Stimulated activated CD4-positive, alpha-beta T cell treated with anti-CD3 and anti-CD28 coated beads, Interleukin-12 subunit alpha, Interleukin-12 subunit beta, amount 100 ng/mL, for 24 hours (primary cell): ENCODE measurements around the gene MYCBP.

Experiments
- DNase-seq, 2 experiments: peaks; one replicate each; pipeline ENCODE4 v3.0.0-alpha.2; 2020; ENCODE audit warnings: low read depth in 2 of 2

MYCBP gene

DNA sequence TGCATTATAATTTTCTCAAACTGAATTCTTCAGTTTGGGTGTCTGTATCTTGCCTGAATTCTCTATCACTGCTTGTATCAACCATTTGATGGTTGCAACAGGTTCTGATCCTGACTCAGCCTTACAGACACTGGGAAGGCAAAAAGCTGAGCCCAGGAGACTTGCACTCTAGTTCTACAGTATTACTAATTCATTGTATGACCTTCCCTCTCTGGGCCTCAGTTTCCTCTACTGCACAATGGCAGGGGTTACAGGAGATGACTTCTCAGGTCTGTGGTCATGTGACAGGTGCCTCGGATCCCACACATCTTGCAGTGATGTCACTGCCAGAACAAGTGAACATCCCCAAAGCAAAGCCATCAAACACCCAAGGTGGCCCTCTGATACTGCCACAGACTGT, 52.3 kb downstream of the MYCBP start:
- DNase-seq: no peak

DNA sequence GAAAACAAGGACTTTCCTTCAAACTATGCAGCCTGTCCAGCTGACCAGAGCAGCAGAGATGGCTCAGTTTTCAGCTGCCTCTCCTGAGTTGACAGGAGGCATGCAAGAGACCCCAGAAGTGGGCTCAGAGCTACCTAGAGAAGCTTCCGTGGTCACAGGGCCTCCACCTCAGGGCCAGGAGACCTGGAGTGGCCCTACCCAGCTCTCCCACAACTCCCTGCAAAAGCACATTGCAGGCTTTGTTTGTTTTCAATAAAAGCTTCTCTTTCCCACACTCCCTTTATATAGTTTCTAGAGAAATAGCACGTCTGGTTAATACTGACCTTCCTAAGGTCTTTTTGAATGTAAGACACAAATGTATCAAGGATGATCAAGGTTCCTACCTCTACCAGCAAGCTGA, 53.6 kb downstream of the MYCBP start:
- no peak for DNase-seq

- no peak for DNase-seq
Observed at GRCh38 chr1:38819040-38819439, 54.1 kb downstream of the MYCBP start.

- DNase-seq: peak; percentile 15 to 46
Observed at GRCh38 chr1:38818175-38818976, 54.8 kb downstream of the MYCBP start.

DNA sequence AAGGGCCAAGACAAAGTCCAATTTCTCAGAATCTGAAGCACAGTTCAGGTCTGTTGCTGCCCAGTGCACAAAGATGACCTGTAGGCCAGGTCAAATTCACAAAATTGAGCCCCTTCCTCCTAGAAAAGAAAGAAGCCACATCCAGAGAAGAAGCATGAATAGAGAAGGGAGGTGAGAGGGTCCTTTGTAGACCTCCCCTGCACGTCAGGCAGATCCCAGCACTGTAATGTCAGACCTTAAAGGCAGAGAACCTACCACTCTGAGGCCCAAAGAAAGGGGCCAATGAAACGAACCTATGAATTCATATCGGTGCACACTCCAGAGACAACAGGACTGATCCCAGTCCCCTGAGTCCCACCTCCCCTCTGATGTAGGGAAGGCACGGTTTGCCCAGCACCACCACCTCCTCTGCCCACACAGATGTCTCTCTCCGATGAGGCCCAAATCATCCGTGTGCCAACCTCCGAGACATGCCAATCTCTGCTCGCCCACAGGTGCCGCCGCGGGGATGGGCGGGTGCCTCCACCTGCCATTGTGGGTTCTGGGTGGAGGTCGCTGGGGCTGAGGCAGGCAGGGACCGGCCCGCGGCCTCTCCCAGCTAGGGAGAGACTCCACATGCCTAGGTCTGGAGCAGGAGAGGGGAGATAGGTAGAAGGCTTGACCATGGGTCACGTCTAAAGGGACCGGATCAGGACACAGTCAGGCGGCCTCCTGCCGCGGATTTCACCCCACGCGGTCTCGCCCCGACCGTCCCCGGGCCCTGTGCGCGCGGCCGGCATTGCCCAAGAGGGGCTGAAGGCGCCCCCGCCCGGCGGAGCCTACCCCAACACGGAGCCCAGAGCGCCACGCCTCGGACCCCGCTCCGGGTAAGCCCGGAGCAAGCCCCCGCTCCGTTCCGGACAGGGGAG, 55.6 kb downstream of the MYCBP start:
- no peak for DNase-seq

- DNase-seq: no peak
Observed at GRCh38 chr1:38815903-38816627, 57.1 kb downstream of the MYCBP start.

- no peak for DNase-seq
Observed at GRCh38 chr1:38814984-38815464, 58.1 kb downstream of the MYCBP start.

DNA sequence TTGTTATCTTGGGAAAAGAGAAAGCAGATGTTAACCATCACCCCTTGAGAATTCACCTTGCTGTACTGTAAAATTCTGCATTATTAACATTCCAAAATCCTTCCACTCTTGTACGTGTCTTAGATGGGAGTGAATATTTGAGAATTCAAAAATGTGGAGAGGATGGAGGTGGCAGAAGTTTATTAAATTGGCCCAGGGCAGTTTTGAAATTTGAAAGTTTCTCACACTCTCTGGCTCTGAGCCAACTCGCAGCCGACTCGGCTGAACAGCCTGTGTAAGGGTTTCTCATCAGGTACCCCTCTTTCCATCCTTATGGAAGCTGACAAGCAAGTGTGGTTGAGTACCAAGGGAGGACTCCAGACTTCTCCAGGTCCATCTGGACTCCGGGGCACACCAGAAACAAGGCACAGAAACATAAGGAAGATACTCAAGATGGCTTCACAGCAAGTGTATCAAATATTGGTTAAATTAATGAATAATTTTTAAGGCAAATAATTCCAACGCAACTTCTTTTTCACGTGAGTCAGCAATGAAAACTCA, 58.6 kb downstream of the MYCBP start:
- DNase-seq: no peak

- DNase-seq: no peak
Observed at GRCh38 chr1:38812981-38813380, 60.2 kb downstream of the MYCBP start.
